ENCODE measurements around the gene OR51S1. TPM values are rescaled to one million over a fixed set of nuclear protein-coding genes. Genes with fewer than 3 reads are reported as not detected.
A peak's percentile ranks its signal among the peaks of the same experiment; 100 is the strongest.

Gene OR51S1
- total RNA-seq, 1 experiment from 2014 or later, result not detected

DNA sequence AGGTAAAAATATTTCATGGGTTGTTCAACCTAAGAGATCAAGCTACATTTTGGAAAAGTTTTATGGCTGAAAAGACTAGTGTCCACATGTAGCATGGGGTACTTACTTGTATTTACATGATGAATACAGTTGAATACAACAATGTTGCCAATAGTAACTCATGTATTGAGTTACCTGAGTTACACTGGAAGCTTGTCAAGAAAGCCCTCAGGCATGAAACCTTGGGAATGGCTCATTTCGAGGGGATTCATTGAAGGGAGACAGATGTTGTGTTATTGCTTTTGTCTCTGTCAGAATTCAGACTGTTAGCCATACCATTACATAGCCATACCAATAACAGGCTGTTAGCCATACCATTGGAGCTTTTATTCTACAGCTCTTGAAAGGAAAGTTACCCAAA is 18.7 kb downstream of the OR51S1 start:
- ChIA-PET POLR2A (no interaction called here), CTCF (no interaction called here)
- intact Hi-C loops (cut with micrococcal nuclease; ENCODE audit: unreplicated experiment), result no loop called here
- TF ChIP-seq TCF7L2 (IDR thresholded peaks at IDR 0.05; ENCODE audit: low read depth, low read length) (no peak), SIN3A (IDR thresholded peaks at IDR 0.05; ENCODE audit: borderline replicate concordance, insufficient read depth, low read depth, low read length) (no peak), POLR2AphosphoS5 (IDR thresholded peaks at IDR 0.05; ENCODE audit: low read depth, low read length) (no peak)
- TF ChIP-seq, protein P1, sequence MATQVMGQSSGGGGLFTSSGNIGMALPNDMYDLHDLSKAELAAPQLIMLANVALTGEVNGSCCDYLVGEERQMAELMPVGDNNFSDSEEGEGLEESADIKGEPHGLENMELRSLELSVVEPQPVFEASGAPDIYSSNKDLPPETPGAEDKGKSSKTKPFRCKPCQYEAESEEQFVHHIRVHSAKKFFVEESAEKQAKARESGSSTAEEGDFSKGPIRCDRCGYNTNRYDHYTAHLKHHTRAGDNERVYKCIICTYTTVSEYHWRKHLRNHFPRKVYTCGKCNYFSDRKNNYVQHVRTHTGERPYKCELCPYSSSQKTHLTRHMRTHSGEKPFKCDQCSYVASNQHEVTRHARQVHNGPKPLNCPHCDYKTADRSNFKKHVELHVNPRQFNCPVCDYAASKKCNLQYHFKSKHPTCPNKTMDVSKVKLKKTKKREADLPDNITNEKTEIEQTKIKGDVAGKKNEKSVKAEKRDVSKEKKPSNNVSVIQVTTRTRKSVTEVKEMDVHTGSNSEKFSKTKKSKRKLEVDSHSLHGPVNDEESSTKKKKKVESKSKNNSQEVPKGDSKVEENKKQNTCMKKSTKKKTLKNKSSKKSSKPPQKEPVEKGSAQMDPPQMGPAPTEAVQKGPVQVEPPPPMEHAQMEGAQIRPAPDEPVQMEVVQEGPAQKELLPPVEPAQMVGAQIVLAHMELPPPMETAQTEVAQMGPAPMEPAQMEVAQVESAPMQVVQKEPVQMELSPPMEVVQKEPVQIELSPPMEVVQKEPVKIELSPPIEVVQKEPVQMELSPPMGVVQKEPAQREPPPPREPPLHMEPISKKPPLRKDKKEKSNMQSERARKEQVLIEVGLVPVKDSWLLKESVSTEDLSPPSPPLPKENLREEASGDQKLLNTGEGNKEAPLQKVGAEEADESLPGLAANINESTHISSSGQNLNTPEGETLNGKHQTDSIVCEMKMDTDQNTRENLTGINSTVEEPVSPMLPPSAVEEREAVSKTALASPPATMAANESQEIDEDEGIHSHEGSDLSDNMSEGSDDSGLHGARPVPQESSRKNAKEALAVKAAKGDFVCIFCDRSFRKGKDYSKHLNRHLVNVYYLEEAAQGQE (IDR thresholded peaks at IDR 0.05; ENCODE audit: insufficient read depth in 1 of 2, low read depth in 2 of 2, low read length in 1 of 2), result no peak
- TF ChIP-seq, protein P2, sequence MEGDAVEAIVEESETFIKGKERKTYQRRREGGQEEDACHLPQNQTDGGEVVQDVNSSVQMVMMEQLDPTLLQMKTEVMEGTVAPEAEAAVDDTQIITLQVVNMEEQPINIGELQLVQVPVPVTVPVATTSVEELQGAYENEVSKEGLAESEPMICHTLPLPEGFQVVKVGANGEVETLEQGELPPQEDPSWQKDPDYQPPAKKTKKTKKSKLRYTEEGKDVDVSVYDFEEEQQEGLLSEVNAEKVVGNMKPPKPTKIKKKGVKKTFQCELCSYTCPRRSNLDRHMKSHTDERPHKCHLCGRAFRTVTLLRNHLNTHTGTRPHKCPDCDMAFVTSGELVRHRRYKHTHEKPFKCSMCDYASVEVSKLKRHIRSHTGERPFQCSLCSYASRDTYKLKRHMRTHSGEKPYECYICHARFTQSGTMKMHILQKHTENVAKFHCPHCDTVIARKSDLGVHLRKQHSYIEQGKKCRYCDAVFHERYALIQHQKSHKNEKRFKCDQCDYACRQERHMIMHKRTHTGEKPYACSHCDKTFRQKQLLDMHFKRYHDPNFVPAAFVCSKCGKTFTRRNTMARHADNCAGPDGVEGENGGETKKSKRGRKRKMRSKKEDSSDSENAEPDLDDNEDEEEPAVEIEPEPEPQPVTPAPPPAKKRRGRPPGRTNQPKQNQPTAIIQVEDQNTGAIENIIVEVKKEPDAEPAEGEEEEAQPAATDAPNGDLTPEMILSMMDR (IDR thresholded peaks at IDR 0.05), result no peak
- H3K4me1 ChIP-seq (ENCODE audit: control insufficient read depth, insufficient read depth, low read length), result no peaks in the 10 kb centered on the region
- no TSS peak for BruUV-seq (replicated peaks)
- ATAC-seq (no peak), DNase-seq (ENCODE audit: low read depth, low spot score) (no peak)
- H3K4me3 ChIP-seq (ENCODE audit: low read depth in 2 of 2, low read length in 2 of 2), result no peak overlapping the region
- no peak overlapping the region for H3K27ac ChIP-seq (ENCODE audit: low read length)
- no peaks in the 10 kb centered on the region for H3K9me3 ChIP-seq (ENCODE audit: control insufficient read depth, insufficient read depth, low read depth, low read length)
- no peaks in the 10 kb centered on the region for H3K36me3 ChIP-seq (ENCODE audit: control insufficient read depth, insufficient read depth, low read length)
- in situ Hi-C loops (cut with HindIII; ENCODE audit: low pct_unique_long_range_greater_than_20kb, low sequenced_read_pairs), result no loop called here
- H3K27me3 ChIP-seq (ENCODE audit: control insufficient read depth, insufficient read depth, low read length), result no peaks in the 10 kb centered on the region

DNA sequence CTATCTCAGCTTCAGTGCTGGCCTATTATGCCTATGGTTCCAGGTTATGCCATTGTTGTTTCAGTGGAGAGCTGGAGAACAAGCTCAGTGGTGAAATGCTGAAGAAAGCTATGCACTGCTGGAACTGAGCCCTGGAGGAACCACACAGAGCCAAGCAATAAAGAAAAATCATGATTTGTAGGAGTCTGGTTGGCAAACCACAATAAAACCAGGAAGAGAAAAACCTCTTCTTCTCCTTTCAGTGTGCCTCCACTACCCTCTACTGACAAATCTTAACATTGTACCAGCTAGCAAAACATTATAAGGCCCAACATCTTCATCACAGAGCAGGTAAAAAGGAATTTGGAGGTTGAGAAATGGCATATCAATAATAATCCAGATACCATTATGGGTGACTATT is 22.6 kb downstream of the OR51S1 start:
- Histone ChIP-seq H3K9me3 (ENCODE audit: control insufficient read depth, insufficient read depth, low read depth, low read length) (no peaks in the 10 kb centered on the region), H3K4me3 (ENCODE audit: low read depth in 2 of 2, low read length in 2 of 2) (no peak overlapping the region), H3K27me3 (ENCODE audit: control insufficient read depth, insufficient read depth, low read length) (no peaks in the 10 kb centered on the region), H3K4me1 (ENCODE audit: control insufficient read depth, insufficient read depth, low read length) (no peaks in the 10 kb centered on the region), H3K36me3 (ENCODE audit: control insufficient read depth, insufficient read depth, low read length) (no peaks in the 10 kb centered on the region), H3K27ac (ENCODE audit: low read length) (no peak overlapping the region)
- BruUV-seq (replicated peaks), result no TSS peak
- ATAC-seq, result peak; percentile 65; the same call in 1 of the 2 replicates
- in situ Hi-C loops (cut with HindIII; ENCODE audit: low pct_unique_long_range_greater_than_20kb, low sequenced_read_pairs) (no loop called here), intact Hi-C loops (cut with micrococcal nuclease; ENCODE audit: unreplicated experiment) (loop anchor here (2.0 kb wide), 1 partner anchor 190 kb away; the partner anchor contains the start of gene OR51D1)
- DNase-seq (ENCODE audit: low read depth, low spot score), result no peak
- TF ChIP-seq, protein P2 (IDR thresholded peaks at IDR 0.05), result peak; percentile 38; the same call in 1 of the 2 replicates
- TF ChIP-seq SIN3A (IDR thresholded peaks at IDR 0.05; ENCODE audit: borderline replicate concordance, insufficient read depth, low read depth, low read length), result no peak
- no peak for TF ChIP-seq POLR2AphosphoS5 (IDR thresholded peaks at IDR 0.05; ENCODE audit: low read depth, low read length)
- TF ChIP-seq, protein P1 (IDR thresholded peaks at IDR 0.05; ENCODE audit: insufficient read depth in 1 of 2, low read depth in 2 of 2, low read length in 1 of 2), result no peak
- no peak for TF ChIP-seq TCF7L2 (IDR thresholded peaks at IDR 0.05; ENCODE audit: low read depth, low read length)
- CTCF ChIA-PET, result interaction anchor here (2.3 kb wide), 1 partner anchor 189 kb away, joined by 13 read pairs; the partner anchor contains the start of gene OR51D1
- POLR2A ChIA-PET, result interaction anchor here (1.2 kb wide), 1 partner anchor 11 kb away, joined by 3 read pairs; no protein-coding TSS in a partner anchor
